A673 (cell line): ENCODE measurements around the gene SGSM2. TPM values are rescaled to one million over a fixed set of nuclear protein-coding genes. Genes with fewer than 3 reads are reported as not detected.

ENCODE experiments used
- BruUV-seq: library from RNA; stranded (reverse); fragments of 400-500 nt; replicated peaks from 2 replicates; lab custom pipeline; 2021; lab: Mats Ljungman, UMichigan
- CTCF ChIA-PET: fragments of 300-600 bp; sonication (Branson Sonifier 250); formaldehyde crosslinking; loops from one replicate; lab custom pipeline; 2022; ENCODE audit warnings: antibody characterized with exemption; lab: Charles Lee
- POLR2A ChIA-PET: fragments of 300-600 bp; sonication (Branson Sonifier 250); formaldehyde crosslinking; loops from one replicate; lab custom pipeline; 2022; ENCODE audit warnings: antibody characterized with exemption; ENCODE audit not compliant: low non-redundant PET; lab: Charles Lee
- DNase-seq: peaks from one replicate; pipeline ENCODE4 v3.0.0-alpha.2; 2015; ENCODE audit warnings: low spot score
- H3K27ac ChIP-seq: fragments of 200-600 bp; sonication (generic); 2 replicates; pipeline ENCODE4 v1.5.1; 2016; ENCODE audit warnings: mixed run types, low read depth, mild to moderate bottlenecking, mixed read lengths, antibody characterized with exemption, low read length; ENCODE audit not compliant: poor library complexity, severe bottlenecking
- H3K27me3 ChIP-seq: fragments of 200-600 bp; sonication (generic); replicated peaks from 2 replicates; pipeline ENCODE4 v1.6.1; 2017; ENCODE audit warnings: mixed run types, low read depth, mild to moderate bottlenecking, mixed read lengths, antibody characterized with exemption, low read length; ENCODE audit not compliant: insufficient read depth, poor library complexity
- H3K36me3 ChIP-seq: fragments of 200-600 bp; sonication (generic); 2 replicates; pipeline ENCODE4 v1.6.1; 2016; ENCODE audit warnings: mixed run types, mild to moderate bottlenecking, mixed read lengths, antibody characterized with exemption, low read length; ENCODE audit not compliant: insufficient read depth, poor library complexity, severe bottlenecking
- H3K4me1 ChIP-seq: fragments of 200-600 bp; sonication (generic); 2 replicates; pipeline ENCODE4 v1.6.1; 2017; ENCODE audit warnings: mixed run types, mild to moderate bottlenecking, mixed read lengths, antibody characterized with exemption, low read length; ENCODE audit not compliant: insufficient read depth, poor library complexity, severe bottlenecking
- H3K4me3 ChIP-seq: fragments of 200-600 bp; sonication (generic); 2 replicates; pipeline ENCODE4 v1.5.1; 2016; ENCODE audit warnings: low read depth, mixed run types, mild to moderate bottlenecking, mixed read lengths, low read length; ENCODE audit not compliant: poor library complexity, severe bottlenecking
- H3K9me3 ChIP-seq: fragments of 200-600 bp; sonication (generic); 2 replicates; pipeline ENCODE4 v1.6.1; 2016; ENCODE audit warnings: mixed run types, low read depth, mild to moderate bottlenecking, mixed read lengths, antibody characterized with exemption, low read length; ENCODE audit not compliant: poor library complexity, severe bottlenecking
- CTCF ChIP-seq: fragments of 300-800, 200-600 bp; sonication (generic); conservative IDR thresholded peaks from 2 replicates; pipeline ENCODE4 v1.5.1; 2017; ENCODE audit warnings: low read depth, mild to moderate bottlenecking, antibody characterized with exemption, low read length, moderate library complexity, mixed read lengths
- EZH2 ChIP-seq: fragments of 200-600 bp; sonication (generic); IDR thresholded peaks from 2 replicates; pipeline ENCODE4 v1.6.1; 2017; ENCODE audit warnings: borderline replicate concordance, low read depth, mild to moderate bottlenecking, mixed read lengths, antibody characterized with exemption, low read length; ENCODE audit not compliant: poor library complexity, severe bottlenecking
- intact Hi-C: fragments of 100-400 bp; cut with micrococcal nuclease; formaldehyde crosslinking; loops from one replicate; pipeline ENCODE4 v1.10.0; 2022; ENCODE audit not compliant: unreplicated experiment
- total RNA-seq: library from RNA; stranded (reverse); gene quantifications from 2 replicates; pipeline ENCODE4 v1.2.3, GENCODE V29; 2021

SGSM2 gene
- total RNA-seq, 1 experiment from 2014 or later: 81.2 TPM

GRCh38 chr17:2317796-2318195, 19.5 kb upstream of the SGSM2 start:
- no TSS peak for BruUV-seq
- POLR2A ChIA-PET: no interaction called here
- Histone ChIP-seq H3K9me3 (no peaks in the 10 kb centered on the region), H3K27ac (no peak overlapping the region), H3K4me3 (no peak overlapping the region), H3K4me1 (no peaks in the 10 kb centered on the region), H3K36me3 (peaks cover 16% of the 10 kb centered on the region), H3K27me3 (no peaks in the 10 kb centered on the region)
- TF ChIP-seq CTCF: no peak
- TF ChIP-seq EZH2: no peak
- DNase-seq: no peak
- intact Hi-C loops: no loop called here
- CTCF ChIA-PET: interaction anchor here (0.6 kb wide), 1 partner anchor 10 kb away, joined by 4 read pairs; no protein-coding TSS in a partner anchor

DNA sequence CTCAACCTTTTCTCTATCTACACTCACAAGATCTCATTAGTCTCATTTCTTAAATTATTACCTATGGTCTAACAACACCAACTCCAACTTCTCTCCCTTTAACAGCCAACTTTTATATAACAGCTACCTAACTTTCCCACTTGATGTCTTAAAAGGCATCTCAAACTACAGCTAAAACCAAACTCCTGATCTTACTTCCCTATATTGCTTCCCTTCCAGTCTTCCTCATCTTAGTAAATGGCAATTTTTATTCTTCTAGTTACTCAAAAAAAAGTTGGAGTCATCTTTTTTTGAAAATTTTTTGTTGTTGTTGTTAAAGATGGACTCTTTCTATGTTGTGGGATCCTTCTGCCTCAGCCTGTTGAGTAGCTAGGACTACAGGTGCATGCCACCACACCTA, 18.2 kb upstream of the SGSM2 start:
- intact Hi-C loops: no loop called here
- Histone ChIP-seq H3K36me3 (peaks cover 28% of the 10 kb centered on the region), H3K27me3 (no peaks in the 10 kb centered on the region), H3K4me3 (no peak overlapping the region), H3K4me1 (no peaks in the 10 kb centered on the region), H3K27ac (no peak overlapping the region), H3K9me3 (no peaks in the 10 kb centered on the region)
- no TSS peak for BruUV-seq
- ChIA-PET POLR2A (interaction anchor here (0.5 kb wide), 1 partner anchor 8 kb away, joined by 4 read pairs; no protein-coding TSS in a partner anchor), CTCF (no interaction called here)
- no peak for DNase-seq
- TF ChIP-seq EZH2: no peak
- no peak for TF ChIP-seq CTCF

DNA sequence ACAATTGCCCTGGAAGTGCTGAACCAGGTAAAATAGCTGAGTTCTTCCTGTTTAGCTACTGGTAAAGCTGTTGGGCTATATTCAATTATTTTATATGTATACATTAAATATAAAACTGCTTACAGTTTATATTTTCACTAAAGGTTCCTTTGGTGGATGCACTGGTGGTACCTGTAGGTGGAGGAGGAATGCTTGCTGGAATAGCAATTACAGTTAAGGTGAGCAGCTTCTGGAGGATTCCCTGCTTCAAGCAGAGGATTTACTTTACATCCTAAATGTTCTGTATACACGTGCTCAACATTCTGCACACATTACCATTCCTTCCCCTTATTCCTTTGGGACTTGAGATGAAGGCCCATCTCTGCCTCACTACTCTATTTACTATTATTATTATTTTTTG, 15.9 kb upstream of the SGSM2 start:
- DNase-seq: no peak
- Histone ChIP-seq H3K36me3 (peaks cover 52% of the 10 kb centered on the region), H3K9me3 (no peaks in the 10 kb centered on the region), H3K4me1 (no peaks in the 10 kb centered on the region), H3K27ac (no peak overlapping the region), H3K4me3 (no peak overlapping the region), H3K27me3 (no peaks in the 10 kb centered on the region)
- CTCF ChIA-PET: no interaction called here
- POLR2A ChIA-PET: interaction anchor here (0.7 kb wide), 1 partner anchor 271 kb away, joined by 4 read pairs; no protein-coding TSS in a partner anchor
- no peak for TF ChIP-seq EZH2
- TF ChIP-seq CTCF: no peak
- no TSS peak for BruUV-seq
- intact Hi-C loops: no loop called here
